ENCODE data around the gene GPR162.
"Not testable (repeated sequence)": the region's sequence is repeated elsewhere in the genome, so short reads cannot be mapped to it uniquely, and the experiment has no call there.

The GPR162 gene

DNA sequence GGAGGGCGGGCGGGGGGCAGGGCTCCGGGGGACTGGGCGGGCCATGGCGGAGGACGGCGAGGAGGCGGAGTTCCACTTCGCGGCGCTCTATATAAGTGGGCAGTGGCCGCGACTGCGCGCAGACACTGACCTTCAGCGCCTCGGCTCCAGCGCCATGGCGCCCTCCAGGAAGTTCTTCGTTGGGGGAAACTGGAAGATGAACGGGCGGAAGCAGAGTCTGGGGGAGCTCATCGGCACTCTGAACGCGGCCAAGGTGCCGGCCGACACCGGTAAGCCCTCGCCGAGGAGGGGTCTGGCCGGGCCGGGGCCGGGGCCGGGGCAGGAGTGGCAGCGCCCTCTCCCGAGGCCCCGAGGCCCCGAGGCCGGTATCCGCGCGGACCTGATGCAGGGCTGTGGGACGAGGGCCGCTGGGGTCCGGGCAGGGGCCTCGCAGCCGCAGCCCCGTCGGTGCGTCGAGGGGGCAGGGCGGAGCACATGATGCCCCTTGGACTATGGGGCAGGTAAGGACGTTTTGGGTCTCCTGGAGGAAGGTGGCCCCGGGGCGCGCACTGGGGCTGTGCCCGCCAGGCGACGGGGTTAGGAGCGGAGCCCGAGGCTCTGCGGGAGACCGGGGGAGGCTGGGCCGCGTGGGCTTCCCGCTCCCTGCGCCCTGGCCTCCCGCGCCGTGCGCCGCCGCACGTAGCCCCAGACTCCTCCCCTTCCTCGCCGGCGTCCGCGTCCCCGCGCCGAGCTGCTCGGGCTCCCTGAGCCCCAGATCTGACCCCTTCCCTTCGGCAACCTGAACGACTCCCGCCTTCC, 46.0 kb downstream of the GPR162 start, which contains the start of gene TPI1:
TPI1 (plus strand) TSS at position 119 of the 798 bp plus-strand sequence; CDS start at position 155, 36 bp downstream.
- DNase-seq (ENCODE audit: low read depth, low spot score) = peak; percentile 78
- in situ Hi-C loops (cut with HindIII; ENCODE audit: low sequenced_read_pairs) = no loop called here
- TF ChIP-seq CTCF (IDR thresholded peaks at IDR 0.05; ENCODE audit: low read depth, low read length) = no peak
- H3K4me3 ChIP-seq (ENCODE audit: low read depth, low read length) = peak within 1 kb of the TSS; percentile 65

DNA sequence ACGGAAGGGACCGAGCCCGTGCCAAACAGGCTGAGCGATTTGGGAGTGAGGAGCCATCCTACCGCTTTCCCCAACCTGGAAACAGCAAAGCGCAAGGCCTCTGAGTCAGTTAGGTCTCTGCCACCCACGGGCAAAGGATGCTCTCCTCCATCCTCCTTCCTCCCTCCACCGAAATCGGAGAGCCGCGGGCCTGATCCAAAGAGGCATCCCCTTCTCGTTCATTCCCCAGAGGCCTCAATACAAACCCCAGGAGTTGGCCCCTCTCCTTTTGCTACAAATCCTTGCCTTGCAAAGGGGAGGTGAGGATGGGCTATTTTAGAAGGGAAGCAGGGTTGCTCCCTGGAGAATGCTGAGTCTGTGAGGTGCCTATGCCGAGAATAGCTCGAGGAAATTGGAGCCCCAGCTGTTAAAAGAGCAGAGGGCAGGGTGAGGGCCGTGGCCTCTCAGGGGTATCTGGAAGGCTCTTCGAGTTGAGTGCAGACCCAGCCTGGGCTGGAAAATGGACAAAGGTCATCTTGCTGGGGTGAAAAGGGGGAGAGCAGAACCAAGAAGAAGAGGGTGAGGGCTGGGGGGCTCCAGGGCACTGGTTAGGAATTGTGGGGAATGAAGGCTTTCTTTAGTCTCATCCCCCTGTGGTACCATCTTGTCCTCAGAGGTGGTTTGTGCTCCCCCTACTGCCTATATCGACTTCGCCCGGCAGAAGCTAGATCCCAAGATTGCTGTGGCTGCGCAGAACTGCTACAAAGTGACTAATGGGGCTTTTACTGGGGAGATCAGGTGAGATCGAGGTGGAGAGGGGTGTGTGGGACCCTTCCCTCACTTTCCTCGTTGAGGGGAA, 46.8 kb downstream of the GPR162 start:
- TF ChIP-seq CTCF (IDR thresholded peaks at IDR 0.05; ENCODE audit: low read depth, low read length) = peak; percentile 31
- DNase-seq (ENCODE audit: low read depth, low spot score) = peak; percentile 26
- in situ Hi-C loops (cut with HindIII; ENCODE audit: low sequenced_read_pairs) = no loop called here
- H3K4me3 ChIP-seq (ENCODE audit: low read depth, low read length) = peak overlapping the region; percentile 65

GRCh38 chr12:6869049-6870021, 47.7 kb downstream of the GPR162 start:
- H3K4me3 ChIP-seq (ENCODE audit: low read depth, low read length) = peak overlapping the region; percentile 65
- peak; percentile 90 for TF ChIP-seq CTCF (IDR thresholded peaks at IDR 0.05; ENCODE audit: low read depth, low read length)
- peak; percentile 73 for DNase-seq (ENCODE audit: low read depth, low spot score)
- in situ Hi-C loops (cut with HindIII; ENCODE audit: low sequenced_read_pairs) = no loop called here

- in situ Hi-C loops (cut with HindIII; ENCODE audit: low sequenced_read_pairs); DNase-seq (ENCODE audit: low read depth, low spot score); H3K4me3 ChIP-seq (ENCODE audit: low read depth, low read length): not testable (repeated sequence)
These were observed 48.7 kb downstream of the GPR162 start for GRCh38 chr12:6870304-6870703.

DNA sequence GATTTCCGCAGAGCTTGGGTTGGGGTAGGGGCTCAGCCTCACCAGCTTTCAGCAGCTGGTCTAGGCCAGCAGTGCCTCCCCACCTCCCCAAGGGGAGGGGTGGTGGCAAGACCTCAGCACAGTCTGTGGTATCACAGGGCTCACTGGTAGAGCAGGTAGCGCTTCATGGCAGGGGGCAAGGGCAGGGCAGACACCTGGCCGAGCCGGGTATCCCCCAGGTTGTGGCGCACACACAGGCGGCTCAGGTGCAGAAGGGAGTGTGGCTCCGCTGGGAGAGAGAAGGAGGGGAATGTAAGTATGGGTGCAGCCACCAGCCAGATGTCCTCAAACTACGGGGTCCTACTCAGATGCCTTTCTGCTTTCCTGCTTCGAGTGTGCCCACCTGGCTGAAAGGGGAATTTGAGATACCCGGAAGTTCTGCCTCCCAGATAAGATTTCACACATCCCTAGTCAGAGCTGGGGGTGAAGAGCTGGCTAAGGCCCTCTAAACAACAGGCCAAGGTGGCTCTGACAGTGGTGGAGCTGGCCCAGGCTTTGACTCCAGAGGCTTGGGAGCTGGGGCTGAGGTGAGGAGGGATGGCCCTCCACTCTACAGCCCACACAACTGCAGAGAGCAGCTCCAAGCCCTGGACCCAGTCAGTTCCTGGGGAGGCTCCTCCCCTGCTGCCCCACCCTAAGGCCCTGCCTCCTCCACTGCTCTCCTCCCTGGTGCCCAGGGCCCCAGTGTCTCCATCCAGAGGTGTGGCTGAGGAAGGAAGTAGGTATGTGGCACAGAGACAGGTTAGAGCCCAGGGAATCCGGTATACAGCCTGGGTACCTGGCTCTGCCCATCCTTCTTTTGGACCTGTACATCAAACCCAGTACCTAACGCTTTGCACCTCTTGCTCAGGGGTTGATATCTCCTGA, 49.7 kb downstream of the GPR162 start:
- in situ Hi-C loops (cut with HindIII; ENCODE audit: low sequenced_read_pairs) = no loop called here
- TF ChIP-seq CTCF (IDR thresholded peaks at IDR 0.05; ENCODE audit: low read depth, low read length) = no peak
- peak; percentile 5 for DNase-seq (ENCODE audit: low read depth, low spot score)
- H3K4me3 ChIP-seq (ENCODE audit: low read depth, low read length) = peak overlapping the region; percentile 63

All from astrocyte of the spinal cord (primary cell).